MCF 10A (cell line): Measurements from ENCODE around the gene ABCC1. TPM values are rescaled to one million over a fixed set of nuclear protein-coding genes. Genes with fewer than 3 reads are reported as not detected.

Experiments
- BruUV-seq: library from RNA; stranded (reverse); fragments of 400-500 nt; replicated peaks from 2 replicates; lab custom pipeline; 2021; lab: Mats Ljungman, UMichigan
- CTCF ChIA-PET: fragments of 300-600 bp; sonication (Branson Sonifier 250); formaldehyde crosslinking; extraction: SDS; loops from one replicate; lab custom pipeline; 2021; ENCODE audit warnings: antibody characterized with exemption, inconsistent platforms; lab: Yijun Ruan, JAX
- POLR2A ChIA-PET: fragments of 300-600, 350-650 bp; sonication (Branson Sonifier 250); formaldehyde crosslinking; extraction: SDS; loops from one replicate; lab custom pipeline; 2020; ENCODE audit warnings: antibody characterized with exemption, inconsistent platforms; lab: Yijun Ruan, JAX
- DNase-seq: peaks from one replicate; pipeline ENCODE4 v3.0.0-alpha.2; 2018; ENCODE audit not compliant: unreplicated experiment
- H3K27ac Mint-ChIP-seq: one replicate; pipeline ENCODE4 v1.8.0; 2022; ENCODE audit warnings: mild to moderate bottlenecking, low read depth, mixed read lengths; ENCODE audit not compliant: unreplicated experiment
- H3K27me3 Mint-ChIP-seq: one replicate; pipeline ENCODE4 v1.8.0; 2022; ENCODE audit warnings: mixed read lengths; ENCODE audit not compliant: insufficient read depth, unreplicated experiment
- H3K36me3 Mint-ChIP-seq: one replicate; pipeline ENCODE4 v1.8.0; 2022; ENCODE audit warnings: mild to moderate bottlenecking, moderate library complexity, mixed read lengths; ENCODE audit not compliant: insufficient read depth, unreplicated experiment
- H3K4me1 Mint-ChIP-seq: one replicate; pipeline ENCODE4 v1.8.0; 2022; ENCODE audit warnings: mixed read lengths; ENCODE audit not compliant: insufficient read depth, unreplicated experiment
- H3K4me3 Mint-ChIP-seq: one replicate; pipeline ENCODE4 v1.8.0; 2022; ENCODE audit warnings: mild to moderate bottlenecking, moderate library complexity, mixed read lengths; ENCODE audit not compliant: unreplicated experiment
- H3K9me3 Mint-ChIP-seq: one replicate; pipeline ENCODE4 v1.8.0; 2022; ENCODE audit warnings: mixed read lengths; ENCODE audit not compliant: unreplicated experiment
- intact Hi-C: fragments of 100-400 bp; cut with micrococcal nuclease; formaldehyde crosslinking; loops from 2 replicates; pipeline ENCODE4 v1.14.1; 2022
- total RNA-seq: library from RNA; stranded (reverse); gene quantifications from 2 replicates; pipeline ENCODE4 v1.2.3, GENCODE V29; 2022
- TF ChIP-seq, protein P1 (sequence below): fragments of 200-600 bp; IDR thresholded peaks from one replicate; pipeline ENCODE4 v1.8.0; 2022; ENCODE audit warnings: antibody characterized with exemption, mild to moderate bottlenecking; ENCODE audit not compliant: unreplicated experiment

Gene ABCC1
- total RNA-seq, 1 experiment from 2014 or later = 72.5 TPM

DNA sequence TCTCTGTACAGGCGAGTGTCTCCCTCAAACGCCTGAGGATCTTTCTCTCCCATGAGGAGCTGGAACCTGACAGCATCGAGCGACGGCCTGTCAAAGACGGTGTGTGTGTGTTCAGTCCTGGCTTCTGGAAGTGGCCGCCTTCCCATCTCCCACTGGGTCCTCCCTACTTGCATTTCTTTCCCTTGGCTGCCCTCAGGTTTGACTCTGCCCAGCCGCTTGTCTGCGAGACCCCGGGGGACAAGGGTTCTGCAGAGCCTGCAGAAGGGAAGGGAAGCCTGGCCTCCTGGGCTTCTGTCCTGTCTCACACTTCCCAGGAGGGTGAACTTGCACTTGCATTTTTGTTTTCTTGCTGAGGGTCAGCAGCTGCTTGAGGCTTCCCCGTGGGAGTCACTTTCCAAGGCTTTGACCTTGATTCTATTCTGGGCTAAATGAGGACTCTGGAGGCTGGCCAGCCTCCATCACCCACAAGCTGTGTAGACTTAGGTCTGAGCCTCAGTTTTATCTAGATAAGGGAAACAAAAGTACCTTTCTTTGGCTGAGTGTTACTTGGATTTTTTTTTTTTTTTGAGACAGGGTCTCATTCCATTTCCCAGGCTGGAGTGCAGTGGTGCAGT is 122.3 kb downstream of the ABCC1 start:
- DNase-seq = no peak
- peaks cover 42% of the 10 kb centered on the region for H3K36me3 Mint-ChIP-seq
- H3K27ac Mint-ChIP-seq = no peak overlapping the region
- TF ChIP-seq, protein P1, sequence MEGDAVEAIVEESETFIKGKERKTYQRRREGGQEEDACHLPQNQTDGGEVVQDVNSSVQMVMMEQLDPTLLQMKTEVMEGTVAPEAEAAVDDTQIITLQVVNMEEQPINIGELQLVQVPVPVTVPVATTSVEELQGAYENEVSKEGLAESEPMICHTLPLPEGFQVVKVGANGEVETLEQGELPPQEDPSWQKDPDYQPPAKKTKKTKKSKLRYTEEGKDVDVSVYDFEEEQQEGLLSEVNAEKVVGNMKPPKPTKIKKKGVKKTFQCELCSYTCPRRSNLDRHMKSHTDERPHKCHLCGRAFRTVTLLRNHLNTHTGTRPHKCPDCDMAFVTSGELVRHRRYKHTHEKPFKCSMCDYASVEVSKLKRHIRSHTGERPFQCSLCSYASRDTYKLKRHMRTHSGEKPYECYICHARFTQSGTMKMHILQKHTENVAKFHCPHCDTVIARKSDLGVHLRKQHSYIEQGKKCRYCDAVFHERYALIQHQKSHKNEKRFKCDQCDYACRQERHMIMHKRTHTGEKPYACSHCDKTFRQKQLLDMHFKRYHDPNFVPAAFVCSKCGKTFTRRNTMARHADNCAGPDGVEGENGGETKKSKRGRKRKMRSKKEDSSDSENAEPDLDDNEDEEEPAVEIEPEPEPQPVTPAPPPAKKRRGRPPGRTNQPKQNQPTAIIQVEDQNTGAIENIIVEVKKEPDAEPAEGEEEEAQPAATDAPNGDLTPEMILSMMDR = no peak
- H3K27me3 Mint-ChIP-seq = no peaks in the 10 kb centered on the region
- no TSS peak for BruUV-seq
- CTCF ChIA-PET = interaction anchor here (0.7 to 0.9 kb wide), 2 partner anchors 59 to 199 kb away, joined by 3 to 5 read pairs; no protein-coding TSS in a partner anchor
- no peaks in the 10 kb centered on the region for H3K9me3 Mint-ChIP-seq
- POLR2A ChIA-PET = interaction anchor here (0.6 to 1.0 kb wide), 2 partner anchors 9 to 36 kb away, joined by 3 read pairs; no protein-coding TSS in a partner anchor
- intact Hi-C loops = no loop called here
- H3K4me3 Mint-ChIP-seq = no peak overlapping the region
- no peaks in the 10 kb centered on the region for H3K4me1 Mint-ChIP-seq

DNA sequence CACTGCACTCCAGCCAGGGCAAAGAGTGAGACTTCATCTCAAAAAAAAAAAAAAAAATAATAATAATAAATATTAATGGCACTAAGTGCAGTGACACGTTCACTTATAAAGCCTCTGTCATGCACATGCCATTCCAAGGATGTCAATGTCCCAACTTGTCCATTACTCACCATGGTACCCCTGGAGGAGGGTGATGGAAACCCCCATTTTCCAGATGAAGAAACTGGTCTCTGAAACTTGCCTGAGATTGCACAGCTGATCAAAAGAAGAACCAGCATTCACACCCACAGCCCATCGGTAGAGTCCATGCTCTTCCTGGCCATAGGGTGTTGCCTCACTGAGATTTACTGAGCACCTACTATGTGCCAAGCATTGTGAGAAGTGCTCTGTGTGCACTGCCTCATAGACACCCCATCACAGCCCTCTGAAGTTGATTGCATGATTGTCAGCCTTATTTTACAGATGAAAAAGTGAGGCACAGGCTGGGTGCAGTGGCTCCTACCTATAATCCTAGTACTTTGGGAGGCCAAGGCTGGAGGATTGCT is 123.7 kb downstream of the ABCC1 start:
- Mint-ChIP-seq H3K27ac (no peak overlapping the region), H3K4me1 (no peaks in the 10 kb centered on the region), H3K9me3 (no peaks in the 10 kb centered on the region), H3K4me3 (no peak overlapping the region), H3K27me3 (no peaks in the 10 kb centered on the region), H3K36me3 (peaks cover 45% of the 10 kb centered on the region)
- intact Hi-C loops = no loop called here
- POLR2A ChIA-PET = no interaction called here
- no TSS peak for BruUV-seq
- TF ChIP-seq, protein P1 = no peak
- DNase-seq = no peak
- CTCF ChIA-PET = no interaction called here

- Mint-ChIP-seq H3K36me3 (peaks cover 52% of the 10 kb centered on the region), H3K27me3 (no peaks in the 10 kb centered on the region), H3K9me3 (no peaks in the 10 kb centered on the region), H3K4me3 (no peak overlapping the region), H3K4me1 (no peaks in the 10 kb centered on the region), H3K27ac (no peak overlapping the region)
- CTCF ChIA-PET = interaction anchor here (0.6 to 0.7 kb wide), 2 partner anchors 41 to 54 kb away, joined by 3 to 4 read pairs; no protein-coding TSS in a partner anchor
- POLR2A ChIA-PET = no interaction called here
- intact Hi-C loops = no loop called here
- TF ChIP-seq, protein P1 = no peak
- DNase-seq = no peak
- no TSS peak for BruUV-seq
Measured at GRCh38 chr16:16073891-16074881, 124.8 kb downstream of the ABCC1 start.
